Left lung (tissue), 10 donors: ENCODE data around the gene C19orf38. TPM values are rescaled to one million over a fixed set of nuclear protein-coding genes. Genes with fewer than 3 reads are reported as not detected.
"Not testable (repeated sequence)": the region's sequence is repeated elsewhere in the genome, so short reads cannot be mapped to it uniquely, and the experiment has no call there.

Experiments
- ATAC-seq: fragments of 200-7000 bp; cut with Tn5 transposase; one replicate; pipeline ENCODE4 v1.9.1; 2020; ENCODE audit warnings: moderate library complexity
- DNase-seq, 4 donors: peaks; one replicate each; pipeline ENCODE4 v3.0.0-alpha.2; 2013 to 2020
- H3K27ac ChIP-seq, 2 donors: fragments of 200-600 bp; sonication (generic) in 1 of 2; one replicate each; pipeline versions ENCODE4 v1.5.0 to v1.8.0; 2020 to 2021
- H3K27me3 ChIP-seq, 2 donors: fragments of 200-600 bp; sonication (generic) in 1 of 2; one replicate each; pipeline versions ENCODE4 v1.5.0 to v1.8.0; 2020 to 2021
- H3K36me3 ChIP-seq, 2 donors: fragments of 200-600 bp; sonication (generic) in 1 of 2; one replicate each; pipeline versions ENCODE4 v1.5.0 to v1.8.0; 2020 to 2021
- H3K4me1 ChIP-seq, 2 donors: fragments of 200-600 bp; one replicate each; pipeline ENCODE4 v1.8.0; 2021
- H3K4me3 ChIP-seq, 2 donors: fragments of 200-600 bp; sonication (generic) in 1 of 2; one replicate each; pipeline versions ENCODE4 v1.5.0 to v1.8.0; 2020 to 2021; ENCODE audit warnings: mild to moderate bottlenecking in 1 of 2
- H3K9me3 ChIP-seq, 2 donors: fragments of 200-600 bp; sonication (generic) in 1 of 2; one replicate each; pipeline versions ENCODE4 v1.5.0 to v1.8.0; 2020 to 2021
- intact Hi-C, 2 donors: fragments of 100-400 bp; cut with DNase I; formaldehyde crosslinking; loops; one replicate each; pipeline versions ENCODE4 v1.11.2 to v1.14.2; 2022
- polyA plus RNA-seq, 6 donors: library from polyadenylated mRNA; unstranded; fragments of 120-200 nt; gene quantifications; one replicate each; pipeline ENCODE4 v1.2.1, GENCODE V29; 2013; ENCODE audit not compliant: insufficient read length in 6 of 6
- total RNA-seq, 2 donors: library from RNA; stranded (reverse); fragmentation: NEBNext Ultra II Directional; extraction: Animal tissue kit (Norgen Biotek cat#: 25700); gene quantifications; one replicate each; pipeline ENCODE4 v1.2.1, GENCODE V29; 2021
- TF ChIP-seq, protein P1 (sequence below), 2 donors: fragments of 200-600 bp; sonication (generic) in 1 of 2; IDR thresholded peaks; one replicate each; pipeline versions ENCODE4 v1.5.0 to v1.8.0; 2021; ENCODE audit warnings: antibody characterized with exemption in 2 of 2
- donor health status: DM: no; HTN: yes; CAD: no.
- donor health status: DM: no; HTN: no; CAD: no.

Gene C19orf38
- total and polyA plus RNA-seq, 8 donors, result 2.8 to 11.8 (median 4.1) TPM

DNA sequence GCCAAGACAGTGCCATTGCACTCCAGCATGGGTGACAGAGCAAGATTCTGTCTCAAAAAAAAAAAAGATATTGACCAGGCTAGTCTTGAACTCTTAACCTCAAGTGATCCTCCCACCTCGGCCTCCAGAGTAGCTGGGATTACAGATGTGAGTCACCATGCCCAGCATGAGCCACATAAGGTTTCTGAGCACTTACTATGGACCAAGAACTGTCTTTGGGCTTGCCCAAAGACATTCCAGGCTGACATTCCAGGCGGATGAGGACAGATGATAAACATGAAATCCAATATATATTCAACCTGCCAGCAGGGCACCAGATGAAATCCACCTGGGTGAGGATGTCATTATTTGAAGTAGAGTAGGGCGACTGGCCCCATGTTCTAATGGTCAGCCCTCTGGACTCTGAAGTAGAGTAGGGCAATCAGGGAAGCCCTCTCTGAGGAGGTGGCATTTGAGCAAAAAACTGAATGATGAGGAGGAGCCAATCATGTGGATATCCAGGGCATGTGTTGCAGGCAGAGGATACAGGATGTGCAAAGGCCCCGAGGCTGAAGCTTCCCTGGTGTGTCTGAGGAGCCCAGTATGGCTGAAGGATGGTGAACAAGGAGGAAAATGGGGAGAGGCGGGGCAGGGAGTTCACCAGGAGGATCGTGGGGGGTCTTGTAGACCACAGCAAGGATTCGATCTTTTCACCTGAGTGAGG is 4.0 kb downstream of the C19orf38 start:
- Histone ChIP-seq H3K4me1 (peaks cover 0 to 4% of the 10 kb centered on the region in 2 donors), H3K27me3 (peaks cover 0 to 8% of the 10 kb centered on the region in 2 donors), H3K9me3 (no peaks in the 10 kb centered on the region), H3K36me3 (peaks cover 0 to 7% of the 10 kb centered on the region in 2 donors), H3K4me3 (no peak overlapping the region), H3K27ac (no peak overlapping the region)
- intact Hi-C loops, result no loop called here
- ATAC-seq (no peak), DNase-seq (no peak)
- TF ChIP-seq, protein P1, sequence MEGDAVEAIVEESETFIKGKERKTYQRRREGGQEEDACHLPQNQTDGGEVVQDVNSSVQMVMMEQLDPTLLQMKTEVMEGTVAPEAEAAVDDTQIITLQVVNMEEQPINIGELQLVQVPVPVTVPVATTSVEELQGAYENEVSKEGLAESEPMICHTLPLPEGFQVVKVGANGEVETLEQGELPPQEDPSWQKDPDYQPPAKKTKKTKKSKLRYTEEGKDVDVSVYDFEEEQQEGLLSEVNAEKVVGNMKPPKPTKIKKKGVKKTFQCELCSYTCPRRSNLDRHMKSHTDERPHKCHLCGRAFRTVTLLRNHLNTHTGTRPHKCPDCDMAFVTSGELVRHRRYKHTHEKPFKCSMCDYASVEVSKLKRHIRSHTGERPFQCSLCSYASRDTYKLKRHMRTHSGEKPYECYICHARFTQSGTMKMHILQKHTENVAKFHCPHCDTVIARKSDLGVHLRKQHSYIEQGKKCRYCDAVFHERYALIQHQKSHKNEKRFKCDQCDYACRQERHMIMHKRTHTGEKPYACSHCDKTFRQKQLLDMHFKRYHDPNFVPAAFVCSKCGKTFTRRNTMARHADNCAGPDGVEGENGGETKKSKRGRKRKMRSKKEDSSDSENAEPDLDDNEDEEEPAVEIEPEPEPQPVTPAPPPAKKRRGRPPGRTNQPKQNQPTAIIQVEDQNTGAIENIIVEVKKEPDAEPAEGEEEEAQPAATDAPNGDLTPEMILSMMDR (IDR thresholded peaks at IDR 0.05), result no peak

DNA sequence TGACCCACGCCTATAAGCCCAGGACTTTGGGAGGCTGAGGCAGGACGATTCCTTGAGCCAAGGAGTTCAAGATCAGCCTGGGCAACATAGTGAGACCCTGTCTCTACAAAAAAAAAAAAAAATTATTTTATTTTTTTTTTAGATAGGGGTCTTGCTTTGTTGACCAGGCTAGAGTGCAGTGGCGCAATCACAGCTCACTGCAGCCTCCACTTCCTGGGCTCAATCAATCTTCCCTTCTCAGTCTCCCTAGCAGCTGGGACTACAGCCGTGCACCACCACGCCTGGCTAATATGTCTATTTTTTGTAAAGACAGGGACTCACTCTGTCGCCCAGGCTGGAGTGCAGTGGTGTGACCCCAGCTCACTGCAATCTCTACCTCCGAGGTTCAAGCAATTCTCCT is 4.7 kb downstream of the C19orf38 start:
- H3K36me3 ChIP-seq, result peaks cover 0 to 7% of the 10 kb centered on the region in 2 donors
- H3K27me3 ChIP-seq, result peaks cover 0 to 6% of the 10 kb centered on the region in 2 donors
- H3K9me3 ChIP-seq, result no peaks in the 10 kb centered on the region
- intact Hi-C loops, result no loop called here
- DNase-seq, result peak in 1 of 4 donors; percentile 13
- H3K27ac ChIP-seq, result no peak overlapping the region
- TF ChIP-seq, protein P1 (IDR thresholded peaks at IDR 0.05), result no peak
- H3K4me3 ChIP-seq, result no peak overlapping the region
- peaks cover 0 to 1% of the 10 kb centered on the region in 2 donors for H3K4me1 ChIP-seq
- ATAC-seq, result no peak

- TF ChIP-seq, protein P1 (IDR thresholded peaks at IDR 0.05), result no peak
- Histone ChIP-seq H3K4me3 (no peak overlapping the region), H3K4me1 (no peaks in the 10 kb centered on the region), H3K27ac (no peak overlapping the region), H3K36me3 (peaks cover 0 to 8% of the 10 kb centered on the region in 2 donors), H3K27me3 (no peaks in the 10 kb centered on the region), H3K9me3 (no peaks in the 10 kb centered on the region)
- ATAC-seq (no peak), DNase-seq (no peak)
- intact Hi-C loops, result no loop called here
Observed at GRCh38 chr19:10854350-10855089, 6.3 kb downstream of the C19orf38 start.

GRCh38 chr19:10855879-10856522 is 7.8 kb downstream of the C19orf38 start:
- TF ChIP-seq, protein P1 (IDR thresholded peaks at IDR 0.05), result peak; percentile 37 to 60
- Histone ChIP-seq H3K36me3 (peaks cover 0 to 13% of the 10 kb centered on the region in 2 donors), H3K9me3 (no peaks in the 10 kb centered on the region), H3K4me3 (no peak overlapping the region), H3K4me1 (no peaks in the 10 kb centered on the region), H3K27me3 (no peaks in the 10 kb centered on the region), H3K27ac (no peak overlapping the region)
- peak; percentile 29 for ATAC-seq
- intact Hi-C loops, result no loop called here
- no peak for DNase-seq

- H3K4me1 ChIP-seq, H3K27me3 ChIP-seq, DNase-seq, ATAC-seq, intact Hi-C loops, H3K27ac ChIP-seq, H3K9me3 ChIP-seq, H3K4me3 ChIP-seq: not testable (repeated sequence)
- peaks cover 0 to 13% of the 10 kb centered on the region in 2 donors for H3K36me3 ChIP-seq
Observed at GRCh38 chr19:10856899-10857298, 8.7 kb downstream of the C19orf38 start.
